ENCODE measurements around the gene TRIM47.

- TF ChIP-seq CTCF (conservative IDR thresholded peaks at IDR 0.05) (no peak), EZH2 (IDR thresholded peaks at IDR 0.05; ENCODE audit: low read depth) (no peak)
Observed at GRCh38 chr17:75899767-75900468, 21.5 kb upstream of the TRIM47 start.
